Coronary artery (tissue), 2 donors: ENCODE results near the gene ZNF335.
A peak's percentile ranks its signal among the peaks of the same experiment; 100 is the strongest.

Experiments
- DNase-seq: peaks from one replicate; pipeline ENCODE4 v3.0.0-alpha.2; 2017; ENCODE audit warnings: low spot score
- H3K27ac ChIP-seq, 2 donors: fragments of 200-600 bp; sonication (generic); one replicate each; pipeline ENCODE4 v1.5.1; 2016 to 2019
- H3K4me3 ChIP-seq: fragments of 200-600 bp; sonication (generic); 2 replicates; pipeline ENCODE4 v1.5.1; 2016; ENCODE audit warnings: mild to moderate bottlenecking, moderate library complexity
- TF ChIP-seq, protein P1 (sequence below): fragments of 200-600 bp; sonication (generic); IDR thresholded peaks from one replicate; pipeline ENCODE4 v1.5.1; 2019; ENCODE audit warnings: antibody characterized with exemption

The ZNF335 gene

GRCh38 chr20:45976086-45976485, 4.1 kb upstream of the ZNF335 start:
- DNase-seq, result no peak
- no peak overlapping the region for H3K4me3 ChIP-seq
- TF ChIP-seq, protein P1, sequence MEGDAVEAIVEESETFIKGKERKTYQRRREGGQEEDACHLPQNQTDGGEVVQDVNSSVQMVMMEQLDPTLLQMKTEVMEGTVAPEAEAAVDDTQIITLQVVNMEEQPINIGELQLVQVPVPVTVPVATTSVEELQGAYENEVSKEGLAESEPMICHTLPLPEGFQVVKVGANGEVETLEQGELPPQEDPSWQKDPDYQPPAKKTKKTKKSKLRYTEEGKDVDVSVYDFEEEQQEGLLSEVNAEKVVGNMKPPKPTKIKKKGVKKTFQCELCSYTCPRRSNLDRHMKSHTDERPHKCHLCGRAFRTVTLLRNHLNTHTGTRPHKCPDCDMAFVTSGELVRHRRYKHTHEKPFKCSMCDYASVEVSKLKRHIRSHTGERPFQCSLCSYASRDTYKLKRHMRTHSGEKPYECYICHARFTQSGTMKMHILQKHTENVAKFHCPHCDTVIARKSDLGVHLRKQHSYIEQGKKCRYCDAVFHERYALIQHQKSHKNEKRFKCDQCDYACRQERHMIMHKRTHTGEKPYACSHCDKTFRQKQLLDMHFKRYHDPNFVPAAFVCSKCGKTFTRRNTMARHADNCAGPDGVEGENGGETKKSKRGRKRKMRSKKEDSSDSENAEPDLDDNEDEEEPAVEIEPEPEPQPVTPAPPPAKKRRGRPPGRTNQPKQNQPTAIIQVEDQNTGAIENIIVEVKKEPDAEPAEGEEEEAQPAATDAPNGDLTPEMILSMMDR, result no peak
- H3K27ac ChIP-seq, result no peak overlapping the region

- TF ChIP-seq, protein P1, result no peak
- H3K4me3 ChIP-seq, result no peak overlapping the region
- no peak for DNase-seq
- H3K27ac ChIP-seq, result no peak overlapping the region
Measured at GRCh38 chr20:45975686-45976085, 3.7 kb upstream of the ZNF335 start.

- TF ChIP-seq, protein P1, result no peak
- H3K27ac ChIP-seq, result no peak overlapping the region
- no peak for DNase-seq
- no peak overlapping the region for H3K4me3 ChIP-seq
Measured at GRCh38 chr20:45974896-45975565, 3.0 kb upstream of the ZNF335 start.

DNA sequence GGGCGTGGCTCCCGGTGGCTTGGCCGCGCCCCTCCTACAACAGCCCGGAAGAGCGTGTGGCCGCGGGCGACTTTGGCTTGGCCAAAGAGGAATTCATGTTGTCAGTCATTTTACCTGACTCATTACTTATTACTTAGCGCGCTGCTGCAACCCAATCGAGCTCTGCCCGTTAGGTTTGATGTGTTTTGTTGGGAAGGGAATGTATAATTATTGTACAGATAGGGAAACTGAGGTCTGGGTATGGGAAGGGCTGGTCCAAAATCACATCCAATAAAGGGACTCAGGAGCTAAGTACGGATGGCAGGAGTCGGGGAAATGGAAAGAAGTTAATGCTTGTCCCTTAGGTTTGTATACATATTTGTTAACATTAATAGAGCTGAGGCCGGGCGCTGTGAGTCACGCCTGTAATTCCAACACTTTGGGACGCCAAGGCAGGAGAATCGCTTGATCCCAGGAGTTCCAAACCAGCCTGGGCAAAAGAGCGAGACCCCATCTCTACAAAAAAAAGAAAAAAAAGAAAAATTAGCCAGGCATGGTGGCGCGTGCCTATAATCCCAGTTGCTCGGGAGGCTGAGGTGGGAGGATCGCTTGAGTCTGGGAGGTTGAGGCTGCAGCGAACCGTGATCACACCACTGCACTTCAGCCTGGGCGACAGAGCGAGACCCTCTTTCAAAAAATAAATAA, 639 bp upstream of the ZNF335 start:
- peak overlapping the region; percentile 92 for H3K4me3 ChIP-seq
- no peak for DNase-seq
- TF ChIP-seq, protein P1, result no peak
- H3K27ac ChIP-seq, result peak overlapping the region; percentile 97 to 99

DNA sequence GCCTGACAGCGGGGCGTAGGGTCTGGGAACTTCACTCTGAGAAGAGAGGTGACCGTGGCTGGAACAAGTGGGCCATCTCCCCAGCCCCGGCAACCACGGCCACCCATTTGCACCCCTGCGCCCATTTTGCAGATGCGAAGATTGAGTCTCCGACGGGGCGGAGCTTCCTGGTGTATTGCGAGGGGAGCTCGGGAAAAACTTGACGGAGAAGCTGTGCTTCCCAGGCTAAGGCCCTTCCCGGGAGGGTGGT, 653 bp downstream of the ZNF335 start:
- no peak for DNase-seq
- TF ChIP-seq, protein P1, result no peak
- peak overlapping the region; percentile 97 to 99 for H3K27ac ChIP-seq
- H3K4me3 ChIP-seq, result peak overlapping the region; percentile 92

- DNase-seq, result no peak
- TF ChIP-seq, protein P1, result no peak
Measured at GRCh38 chr20:45970646-45971424, 1.2 kb downstream of the ZNF335 start.

More at GRCh38 chr20:45970646-45971424, 1.2 kb downstream of the ZNF335 start:
- H3K27ac ChIP-seq, result peak overlapping the region; percentile 97 to 99
- peak overlapping the region; percentile 92 for H3K4me3 ChIP-seq
